Loucy (cell line): ENCODE data around the gene DTNB.

Experiments used
- H2AFZ ChIP-seq: fragments of 200-600 bp; sonication (generic); 2 replicates; pipeline ENCODE4 v1.6.0; 2016; ENCODE audit warnings: antibody characterized with exemption, mild to moderate bottlenecking, low read length, moderate library complexity
- H3F3A ChIP-seq: fragments of 200-600 bp; 2 replicates; pipeline ENCODE4 v1.6.0; 2016; ENCODE audit warnings: antibody characterized with exemption, low read depth, mild to moderate bottlenecking
- H3K27me3 ChIP-seq: fragments of 200-600 bp; sonication (generic); 2 replicates; pipeline ENCODE4 v1.6.1; 2014; ENCODE audit warnings: low read length, mild to moderate bottlenecking; ENCODE audit not compliant: insufficient read depth, poor library complexity, severe bottlenecking
- H3K36me3 ChIP-seq: fragments of 200-600 bp; sonication (generic); 2 replicates; pipeline ENCODE4 v1.6.1; 2016; ENCODE audit warnings: low read length; ENCODE audit not compliant: insufficient read depth
- H3K4me1 ChIP-seq: fragments of 200-600 bp; sonication (generic); 2 replicates; pipeline ENCODE4 v1.5.1; 2014; ENCODE audit warnings: low read length, mild to moderate bottlenecking; ENCODE audit not compliant: insufficient read depth, poor library complexity, severe bottlenecking
- H3K4me2 ChIP-seq: fragments of 200-600 bp; sonication (generic); 2 replicates; pipeline ENCODE4 v1.6.0; 2014; ENCODE audit warnings: antibody characterized with exemption, low read length, low read depth, mild to moderate bottlenecking; ENCODE audit not compliant: poor library complexity, severe bottlenecking
- H3K4me3 ChIP-seq: fragments of 200-600 bp; sonication (generic); 2 replicates; pipeline ENCODE4 v1.5.1; 2014; ENCODE audit warnings: low read length, mild to moderate bottlenecking, mixed read lengths; ENCODE audit not compliant: poor library complexity, severe bottlenecking
- H3K79me2 ChIP-seq: fragments of 200-600 bp; sonication (generic); 2 replicates; pipeline ENCODE4 v1.6.1; 2014; ENCODE audit warnings: low read length; ENCODE audit not compliant: insufficient read depth
- H3K9ac ChIP-seq: fragments of 200-600 bp; sonication (generic); 2 replicates; pipeline ENCODE4 v1.6.0; 2014; ENCODE audit warnings: mild to moderate bottlenecking, low read depth, low read length, moderate library complexity; ENCODE audit not compliant: poor library complexity, severe bottlenecking
- H3K9me2 ChIP-seq: fragments of 200-600 bp; sonication (generic); replicated peaks from 2 replicates; pipeline ENCODE4 v1.6.1; 2016; ENCODE audit warnings: low read depth, low read length, mixed read lengths
- H3K9me3 ChIP-seq: fragments of 200-600 bp; sonication (generic); 2 replicates; pipeline ENCODE4 v1.6.1; 2014; ENCODE audit warnings: mild to moderate bottlenecking, antibody characterized with exemption, low read length, low read depth; ENCODE audit not compliant: insufficient read depth
- H4K20me1 ChIP-seq: fragments of 200-600 bp; sonication (generic); 2 replicates; pipeline ENCODE4 v1.6.0; 2014; ENCODE audit warnings: antibody characterized with exemption, low read length, mild to moderate bottlenecking; ENCODE audit not compliant: insufficient read depth, poor library complexity, severe bottlenecking
- CTCF ChIP-seq: fragments of 200-600 bp; sonication (generic); conservative IDR thresholded peaks from 2 replicates; pipeline ENCODE4 v1.5.1; 2014; ENCODE audit warnings: mild to moderate bottlenecking, antibody characterized with exemption, low read length
- EZH2phosphoT487 ChIP-seq: fragments of 200-600 bp; IDR thresholded peaks from 2 replicates; pipeline ENCODE4 v1.6.1; 2018; ENCODE audit warnings: antibody characterized with exemption, mild to moderate bottlenecking, moderate library complexity, borderline replicate concordance

Gene DTNB

GRCh38 chr2:25493207-25493606, 180.2 kb downstream of the DTNB start:
- Histone ChIP-seq H3K79me2 (no peaks in the 10 kb centered on the region), H3K4me3 (no peak overlapping the region), H3K9me2 (no peaks in the 10 kb centered on the region), H2AFZ (no peak overlapping the region), H3K36me3 (no peaks in the 10 kb centered on the region), H4K20me1 (no peaks in the 10 kb centered on the region), H3K27me3 (no peaks in the 10 kb centered on the region), H3K9me3 (no peaks in the 10 kb centered on the region), H3F3A (no peaks in the 10 kb centered on the region), H3K4me1 (peaks cover 8% of the 10 kb centered on the region), H3K9ac (no peak overlapping the region), H3K4me2 (no peak overlapping the region)
- TF ChIP-seq CTCF (no peak), EZH2phosphoT487 (no peak)

- Histone ChIP-seq H4K20me1 (no peaks in the 10 kb centered on the region), H3K9ac (no peak overlapping the region), H3K4me3 (no peak overlapping the region), H3K27me3 (no peaks in the 10 kb centered on the region), H3K79me2 (no peaks in the 10 kb centered on the region), H3K9me3 (no peaks in the 10 kb centered on the region), H3K4me1 (peaks cover 8% of the 10 kb centered on the region), H3K9me2 (no peaks in the 10 kb centered on the region), H3K4me2 (no peak overlapping the region), H3K36me3 (no peaks in the 10 kb centered on the region), H2AFZ (no peak overlapping the region), H3F3A (no peaks in the 10 kb centered on the region)
- TF ChIP-seq CTCF = no peak
- no peak for TF ChIP-seq EZH2phosphoT487
These were observed 180.7 kb downstream of the DTNB start for GRCh38 chr2:25492726-25493125.

- Histone ChIP-seq H3K27me3 (no peaks in the 10 kb centered on the region), H3K36me3 (no peaks in the 10 kb centered on the region), H3K9me3 (no peaks in the 10 kb centered on the region), H3K9ac (no peak overlapping the region), H3K4me2 (no peak overlapping the region), H3K4me3 (no peak overlapping the region), H3K79me2 (no peaks in the 10 kb centered on the region), H3K4me1 (peaks cover 8% of the 10 kb centered on the region), H3K9me2 (no peaks in the 10 kb centered on the region), H4K20me1 (no peaks in the 10 kb centered on the region), H3F3A (no peaks in the 10 kb centered on the region), H2AFZ (no peak overlapping the region)
- TF ChIP-seq CTCF (no peak), EZH2phosphoT487 (no peak)
These were observed 181.3 kb downstream of the DTNB start for GRCh38 chr2:25491966-25492532.
